ENCODE measurements around the gene OR6B3. TPM values are rescaled to one million over a fixed set of nuclear protein-coding genes. Genes with fewer than 3 reads are reported as not detected.

OR6B3 gene
- total and polyA plus RNA-seq, 12 donors, result not detected

GRCh38 chr2:240024766-240025165 lies 28.6 kb downstream of the OR6B3 start:
- H3K36me3 ChIP-seq, result peaks cover 0 to 21% (median 12%) of the 10 kb centered on the region in 9 donors
- TF ChIP-seq, protein P1, sequence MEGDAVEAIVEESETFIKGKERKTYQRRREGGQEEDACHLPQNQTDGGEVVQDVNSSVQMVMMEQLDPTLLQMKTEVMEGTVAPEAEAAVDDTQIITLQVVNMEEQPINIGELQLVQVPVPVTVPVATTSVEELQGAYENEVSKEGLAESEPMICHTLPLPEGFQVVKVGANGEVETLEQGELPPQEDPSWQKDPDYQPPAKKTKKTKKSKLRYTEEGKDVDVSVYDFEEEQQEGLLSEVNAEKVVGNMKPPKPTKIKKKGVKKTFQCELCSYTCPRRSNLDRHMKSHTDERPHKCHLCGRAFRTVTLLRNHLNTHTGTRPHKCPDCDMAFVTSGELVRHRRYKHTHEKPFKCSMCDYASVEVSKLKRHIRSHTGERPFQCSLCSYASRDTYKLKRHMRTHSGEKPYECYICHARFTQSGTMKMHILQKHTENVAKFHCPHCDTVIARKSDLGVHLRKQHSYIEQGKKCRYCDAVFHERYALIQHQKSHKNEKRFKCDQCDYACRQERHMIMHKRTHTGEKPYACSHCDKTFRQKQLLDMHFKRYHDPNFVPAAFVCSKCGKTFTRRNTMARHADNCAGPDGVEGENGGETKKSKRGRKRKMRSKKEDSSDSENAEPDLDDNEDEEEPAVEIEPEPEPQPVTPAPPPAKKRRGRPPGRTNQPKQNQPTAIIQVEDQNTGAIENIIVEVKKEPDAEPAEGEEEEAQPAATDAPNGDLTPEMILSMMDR (IDR thresholded peaks at IDR 0.05), result no peak
- H3K27ac ChIP-seq, result peak overlapping the region; percentile 94 to 99 (median 98)
- no peaks in the 10 kb centered on the region for H3K27me3 ChIP-seq
- DNase-seq, result no peak
- intact Hi-C loops (cut with DNase I), result no loop called here
- peak overlapping the region; percentile 72 to 100 (median 96) for H3K4me3 ChIP-seq
- ATAC-seq, result peak in 6 of 8 donors; percentile 8 to 43 (median 20)
- 1% methylated on average over 22 of the region's 22 CpGs for WGBS, 2 donors
- peaks cover 0 to 5% (median 0%) of the 10 kb centered on the region in 11 donors for H3K9me3 ChIP-seq
- H3K4me1 ChIP-seq, result peaks cover 0 to 29% (median 21%) of the 10 kb centered on the region in 9 donors

GRCh38 chr2:240023792-240024191 lies 29.5 kb downstream of the OR6B3 start:
- H3K27me3 ChIP-seq, result no peaks in the 10 kb centered on the region
- whole genome bisulfite sequencing, 2 donors, result 67 to 71% methylated on average over 9 of the region's 9 CpGs
- H3K9me3 ChIP-seq, result peaks cover 0 to 5% (median 0%) of the 10 kb centered on the region in 11 donors
- peak overlapping the region in 7 of 10 donors; percentile 88 to 100 (median 98) for H3K4me3 ChIP-seq
- intact Hi-C loops (cut with DNase I), result no loop called here
- H3K36me3 ChIP-seq, result peaks cover 0 to 28% (median 12%) of the 10 kb centered on the region in 9 donors
- DNase-seq (no peak), ATAC-seq (no peak)
- TF ChIP-seq, protein P1 (IDR thresholded peaks at IDR 0.05), result no peak
- peaks cover 0 to 29% (median 21%) of the 10 kb centered on the region in 9 donors for H3K4me1 ChIP-seq
- no peak overlapping the region for H3K27ac ChIP-seq

DNA sequence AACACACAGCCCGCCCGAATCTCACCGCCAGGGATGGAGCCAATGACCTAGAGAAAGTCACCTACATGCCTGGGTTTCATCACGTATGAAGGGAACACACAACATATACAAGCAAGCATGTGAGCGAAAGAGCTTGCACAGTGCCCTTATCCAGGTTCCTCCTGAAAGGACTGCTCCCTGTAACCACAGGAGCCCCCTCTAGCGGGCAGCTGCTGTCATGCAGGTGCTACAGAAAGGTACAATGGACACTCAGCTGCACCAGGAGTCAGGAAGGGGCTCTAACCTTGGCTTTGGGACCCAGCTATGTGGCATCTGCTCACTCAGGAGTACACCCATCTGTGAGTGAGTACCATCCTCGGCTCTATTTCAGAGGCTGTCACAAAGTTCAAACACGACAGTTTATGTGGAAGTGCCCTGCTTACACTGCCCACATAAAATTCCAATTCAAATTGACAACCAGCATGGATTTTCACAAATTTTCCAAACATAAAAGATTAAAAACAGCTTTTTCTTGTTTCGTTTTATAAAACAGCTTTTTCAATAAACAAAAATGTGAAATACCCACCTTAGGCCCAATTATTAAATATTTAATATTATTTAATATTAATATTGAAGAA lies 31.7 kb downstream of the OR6B3 start:
- Histone ChIP-seq H3K27me3 (no peaks in the 10 kb centered on the region), H3K4me3 (no peak overlapping the region), H3K36me3 (peaks cover 0 to 50% (median 29%) of the 10 kb centered on the region in 9 donors), H3K9me3 (no peaks in the 10 kb centered on the region), H3K27ac (no peak overlapping the region), H3K4me1 (peaks cover 0 to 29% (median 21%) of the 10 kb centered on the region in 9 donors)
- TF ChIP-seq, protein P1 (IDR thresholded peaks at IDR 0.05), result peak; percentile 37 to 86 (median 78)
- intact Hi-C loops (cut with DNase I), result loop anchor here in 1 of 10 donors (1.0 kb wide), 1 partner anchor 32 kb away; the partner anchor contains the start of gene OR6B3
- peak; percentile 45 to 61 for DNase-seq
- 53 to 56% methylated on average over 9 of the region's 9 CpGs for WGBS, 2 donors
- ATAC-seq, result no peak

GRCh38 chr2:240018071-240018750 lies 35.1 kb downstream of the OR6B3 start:
- 94% methylated on average over 11 of the region's 11 CpGs for WGBS, 2 donors

More at GRCh38 chr2:240018071-240018750, 35.1 kb downstream of the OR6B3 start:
- ATAC-seq (no peak), DNase-seq (no peak)
- Histone ChIP-seq H3K27ac (no peak overlapping the region), H3K36me3 (peaks cover 0 to 84% (median 48%) of the 10 kb centered on the region in 9 donors), H3K9me3 (no peaks in the 10 kb centered on the region), H3K27me3 (no peaks in the 10 kb centered on the region), H3K4me1 (peaks cover 0 to 14% (median 7%) of the 10 kb centered on the region in 9 donors), H3K4me3 (no peak overlapping the region)
- intact Hi-C loops (cut with DNase I), result no loop called here
- TF ChIP-seq, protein P1 (IDR thresholded peaks at IDR 0.05), result no peak

Data from heart right ventricle (tissue), 16 donors.